ENCODE measurements around the gene PCDHB12.

PCDHB12 gene

DNA sequence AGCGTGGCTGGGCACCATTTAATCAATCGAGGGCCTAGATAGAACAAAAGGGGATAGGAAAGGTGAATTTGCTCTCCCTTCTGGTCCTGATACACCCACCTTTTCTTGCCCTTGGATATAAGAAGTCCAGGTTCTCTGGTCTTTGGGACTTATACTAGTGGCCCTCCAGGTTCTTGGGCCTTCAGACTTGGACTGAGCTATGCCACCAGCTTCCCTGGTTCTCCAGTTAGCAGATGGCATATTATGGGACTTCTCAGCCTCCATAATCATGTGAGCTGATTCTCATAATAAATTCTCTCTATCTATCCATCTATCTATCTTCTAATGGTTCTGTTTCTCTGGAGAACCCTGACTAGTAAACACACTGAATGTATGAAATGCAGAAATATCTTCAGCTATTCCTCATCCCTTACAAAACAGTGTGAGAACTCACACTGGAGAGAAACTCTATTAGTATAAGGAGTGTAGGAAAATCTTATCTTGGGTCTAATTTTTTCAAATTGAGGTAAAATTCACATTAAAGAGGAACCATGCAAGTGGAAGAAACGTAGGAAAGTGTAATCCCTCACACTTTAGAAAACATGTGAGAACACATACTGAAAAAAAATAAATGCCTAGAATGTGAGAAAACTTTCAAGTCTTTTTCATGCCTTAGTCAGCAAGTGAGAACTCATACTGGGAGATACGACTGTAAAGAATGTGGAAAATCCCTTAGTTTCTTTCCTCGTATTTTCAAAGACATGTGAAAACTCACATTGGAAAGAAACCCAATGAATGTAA is 52.1 kb downstream of the PCDHB12 start:
- no peak for DNase-seq (ENCODE audit: low read depth in 2 of 2, low spot score in 1 of 2)

DNA sequence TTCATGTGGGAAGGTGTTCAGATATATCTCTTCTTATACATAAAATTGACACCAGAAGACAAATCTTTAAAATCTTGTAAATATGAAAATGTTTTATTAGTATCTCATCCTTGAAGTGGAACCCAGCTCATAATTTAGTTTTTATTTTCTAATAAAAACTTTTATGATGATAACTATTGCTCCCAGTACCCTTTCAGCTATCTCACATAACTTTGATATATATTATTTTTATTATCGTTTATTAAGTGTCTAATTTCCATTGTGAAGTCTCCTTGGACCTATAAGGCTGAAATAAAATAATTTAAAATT is 52.7 kb downstream of the PCDHB12 start:
- DNase-seq (ENCODE audit: low read depth in 2 of 2, low spot score in 1 of 2): no peak

Data from stimulated activated CD8-positive, alpha-beta memory T cell treated with anti-CD3 and anti-CD28 coated beads, Interleukin-4, amount 100 ng/mL, for 1 hour (primary cell).